ENCODE data around the gene DAZAP2.

DNA sequence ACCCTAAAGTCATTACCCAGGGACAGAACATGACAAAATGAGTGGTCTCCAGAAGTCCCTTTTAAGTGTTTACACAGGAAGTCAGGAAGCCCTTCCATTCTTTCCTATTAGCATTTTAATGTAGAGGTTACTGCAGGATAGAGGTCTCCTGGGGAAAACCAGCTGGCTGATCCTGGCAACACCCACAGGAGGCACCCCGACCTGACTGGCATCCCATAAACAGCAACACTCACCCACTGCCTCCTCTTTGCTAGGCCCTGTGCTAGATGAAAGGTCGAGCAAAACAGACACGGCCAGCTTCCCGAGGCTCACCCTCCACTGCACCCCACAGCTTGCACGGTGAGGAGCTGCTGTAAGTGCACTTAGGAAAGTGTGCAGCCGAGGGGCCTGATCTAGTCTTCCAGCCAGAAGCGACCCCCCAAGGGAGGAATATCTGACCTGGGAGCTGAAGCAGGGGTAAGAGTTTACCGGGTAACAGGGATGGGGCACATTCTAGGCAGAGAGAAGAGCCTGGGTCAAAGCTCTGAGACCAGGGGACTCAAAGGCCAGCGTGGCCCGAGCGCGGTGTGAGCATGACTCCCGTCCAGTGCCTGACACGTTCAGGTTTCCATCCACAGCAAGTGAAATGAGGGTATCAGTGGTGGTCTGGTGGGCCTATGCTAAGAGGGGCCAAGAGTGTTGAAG, 9.0 kb downstream of the DAZAP2 start:
- TF ChIP-seq, protein P1, sequence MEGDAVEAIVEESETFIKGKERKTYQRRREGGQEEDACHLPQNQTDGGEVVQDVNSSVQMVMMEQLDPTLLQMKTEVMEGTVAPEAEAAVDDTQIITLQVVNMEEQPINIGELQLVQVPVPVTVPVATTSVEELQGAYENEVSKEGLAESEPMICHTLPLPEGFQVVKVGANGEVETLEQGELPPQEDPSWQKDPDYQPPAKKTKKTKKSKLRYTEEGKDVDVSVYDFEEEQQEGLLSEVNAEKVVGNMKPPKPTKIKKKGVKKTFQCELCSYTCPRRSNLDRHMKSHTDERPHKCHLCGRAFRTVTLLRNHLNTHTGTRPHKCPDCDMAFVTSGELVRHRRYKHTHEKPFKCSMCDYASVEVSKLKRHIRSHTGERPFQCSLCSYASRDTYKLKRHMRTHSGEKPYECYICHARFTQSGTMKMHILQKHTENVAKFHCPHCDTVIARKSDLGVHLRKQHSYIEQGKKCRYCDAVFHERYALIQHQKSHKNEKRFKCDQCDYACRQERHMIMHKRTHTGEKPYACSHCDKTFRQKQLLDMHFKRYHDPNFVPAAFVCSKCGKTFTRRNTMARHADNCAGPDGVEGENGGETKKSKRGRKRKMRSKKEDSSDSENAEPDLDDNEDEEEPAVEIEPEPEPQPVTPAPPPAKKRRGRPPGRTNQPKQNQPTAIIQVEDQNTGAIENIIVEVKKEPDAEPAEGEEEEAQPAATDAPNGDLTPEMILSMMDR (conservative IDR thresholded peaks at IDR 0.05; ENCODE audit: low read length): no peak
- TF ChIP-seq EZH2phosphoT487 (IDR thresholded peaks at IDR 0.05; ENCODE audit: borderline replicate concordance): no peak
